Body of pancreas (tissue), 4 donors: ENCODE data around the gene LCE7A. TPM values are rescaled to one million over a fixed set of nuclear protein-coding genes. Genes with fewer than 3 reads are reported as not detected.

Experiments
- ATAC-seq: fragments of 150-250 bp; one replicate; pipeline ENCODE4 v1.9.1; 2016
- DNase-seq, 4 donors: peaks; one replicate each; pipeline ENCODE4 v3.0.0-alpha.2; 2019
- H3K27ac ChIP-seq, 4 donors: fragments of 200-600 bp; sonication (generic); 1 replicate in 3 of 4; 2 replicates in 1 of 4; pipeline versions ENCODE4 v1.5.1 to v1.6.1; 2016 to 2019; ENCODE audit warnings: mild to moderate bottlenecking in 1 of 4, mixed read lengths in 1 of 4, moderate library complexity in 1 of 4
- H3K27me3 ChIP-seq, 2 donors: fragments of 200-600 bp; sonication (generic); one replicate each; pipeline ENCODE4 v1.6.0; 2016; ENCODE audit warnings: mild to moderate bottlenecking in 1 of 2
- H3K36me3 ChIP-seq, 2 donors: fragments of 200-600 bp; sonication (generic); replicated peaks in 1 of 2; 2 replicates each; pipeline ENCODE4 v1.5.1; 2016; ENCODE audit warnings: low read depth in 2 of 2; ENCODE audit not compliant: insufficient read depth in 1 of 2
- H3K4me1 ChIP-seq: fragments of 200-600 bp; sonication (generic); one replicate; pipeline ENCODE4 v1.6.0; 2016
- H3K4me3 ChIP-seq, 2 donors: fragments of 200-600 bp; sonication (generic); 1 replicate in 1 of 2; 2 replicates in 1 of 2; pipeline ENCODE4 v1.5.1; 2016 to 2019
- H3K9me3 ChIP-seq, 3 donors: fragments of 200-600 bp; sonication (generic); 1 replicate in 2 of 3; 2 replicates in 1 of 3; pipeline ENCODE4 v1.5.1; 2016
- CTCF ChIP-seq, 7 experiments: fragments of 450-650 bp in 4 of 7; fragments of 200-600 bp in 3 of 7; sonication (generic) in 3 of 7; IDR thresholded peaks; one replicate each; pipeline ENCODE4 v1.5.1; 2016 to 2019; ENCODE audit warnings: antibody characterized with exemption in 7 of 7
- POLR2A ChIP-seq, 3 donors: fragments of 450-650 bp; IDR thresholded peaks; one replicate each; pipeline ENCODE4 v1.6.1; 2016; ENCODE audit warnings: antibody characterized with exemption in 3 of 3, mild to moderate bottlenecking in 2 of 3
- WGBS, 2 donors: methylation state at CpG; one replicate each; pipeline ENCODE4 v1.1.5; 2017; 5-methylcytosine and 5-hydroxymethylcytosine counted together
- intact Hi-C: fragments of 100-400 bp; cut with DNase I; formaldehyde crosslinking; loops from one replicate; pipeline ENCODE4 v1.15.1; 2023
- total RNA-seq, 2 donors: library from RNA; depleted of rRNA; stranded (reverse); fragments of >200 nt; gene quantifications; one replicate each; pipeline ENCODE4 v1.1.0, GENCODE V29; 2016

Gene LCE7A
- total RNA-seq, 2 donors from 2014 or later, result not detected

- ATAC-seq, result no peak
- Histone ChIP-seq H3K36me3 (no peaks in the 10 kb centered on the region), H3K9me3 (no peaks in the 10 kb centered on the region), H3K27me3 (no peaks in the 10 kb centered on the region), H3K4me3 (no peak overlapping the region), H3K27ac (no peak overlapping the region), H3K4me1 (no peaks in the 10 kb centered on the region)
- TF ChIP-seq POLR2A (IDR thresholded peaks at IDR 0.05), result no peak
- no peak for TF ChIP-seq CTCF (IDR thresholded peaks at IDR 0.05)
- intact Hi-C loops, result no loop called here
- no peak for DNase-seq
These were observed 34.8 kb upstream of the LCE7A start for GRCh38 chr1:152824964-152825363.

- ATAC-seq, result no peak
- no peaks in the 10 kb centered on the region for H3K36me3 ChIP-seq
- intact Hi-C loops, result no loop called here
- 35 to 67% methylated on average over 2 of the region's 2 CpGs for WGBS, 2 donors
- DNase-seq, result no peak
- no peaks in the 10 kb centered on the region for H3K4me1 ChIP-seq
- no peaks in the 10 kb centered on the region for H3K27me3 ChIP-seq
- H3K4me3 ChIP-seq, result no peak within 1 kb of the TSS
- no peaks in the 10 kb centered on the region for H3K9me3 ChIP-seq
- TF ChIP-seq POLR2A (IDR thresholded peaks at IDR 0.05), result no peak
- TF ChIP-seq CTCF (IDR thresholded peaks at IDR 0.05), result no peak
- no peak within 1 kb of the TSS for H3K27ac ChIP-seq
These were observed 32.6 kb upstream of the LCE7A start, which contains the start of gene LCE1A for GRCh38 chr1:152827173-152827572. Gene LCE1A, plus strand, starts transcription at chr1:152827473. Its CDS starts 0 bp downstream, at chr1:152827473.

- TF ChIP-seq POLR2A (IDR thresholded peaks at IDR 0.05), result no peak
- no peak for TF ChIP-seq CTCF (IDR thresholded peaks at IDR 0.05)
- H3K4me3 ChIP-seq, result no peak overlapping the region
- H3K27me3 ChIP-seq, result no peaks in the 10 kb centered on the region
- DNase-seq, result no peak
- ATAC-seq, result no peak
- 39 to 43% methylated on average over 2 of the region's 2 CpGs for WGBS, 2 donors
- no peaks in the 10 kb centered on the region for H3K36me3 ChIP-seq
- no peaks in the 10 kb centered on the region for H3K9me3 ChIP-seq
- H3K4me1 ChIP-seq, result no peaks in the 10 kb centered on the region
- no peak overlapping the region for H3K27ac ChIP-seq
- intact Hi-C loops, result no loop called here
These were observed 22.9 kb upstream of the LCE7A start for GRCh38 chr1:152836870-152837269.

- Histone ChIP-seq H3K36me3 (no peaks in the 10 kb centered on the region), H3K4me3 (no peak within 1 kb of the TSS), H3K9me3 (no peaks in the 10 kb centered on the region), H3K27me3 (no peaks in the 10 kb centered on the region), H3K4me1 (no peaks in the 10 kb centered on the region), H3K27ac (no peak within 1 kb of the TSS)
- no peak for TF ChIP-seq CTCF (IDR thresholded peaks at IDR 0.05)
- no peak for TF ChIP-seq POLR2A (IDR thresholded peaks at IDR 0.05)
- DNase-seq (no peak), ATAC-seq (no peak)
- intact Hi-C loops, result no loop called here
- whole genome bisulfite sequencing, 2 donors, result 57 to 80% methylated on average over 3 of the region's 3 CpGs
These were observed 17.2 kb upstream of the LCE7A start, which contains the start of gene LCE6A for GRCh38 chr1:152842556-152842955. Gene LCE6A, plus strand, starts transcription at chr1:152842856. Its CDS starts 665 bp downstream, at chr1:152843521.

GRCh38 chr1:152855661-152856060 lies 4.1 kb upstream of the LCE7A start:
- no peak overlapping the region for H3K4me3 ChIP-seq
- H3K27ac ChIP-seq, result no peak overlapping the region
- no peaks in the 10 kb centered on the region for H3K27me3 ChIP-seq
- H3K4me1 ChIP-seq, result no peaks in the 10 kb centered on the region
- H3K9me3 ChIP-seq, result no peaks in the 10 kb centered on the region
- no peak for DNase-seq
- TF ChIP-seq POLR2A (IDR thresholded peaks at IDR 0.05), result no peak
- 29 to 49% methylated on average over 2 of the region's 2 CpGs for WGBS, 2 donors
- intact Hi-C loops, result no loop called here
- no peaks in the 10 kb centered on the region for H3K36me3 ChIP-seq
- ATAC-seq, result no peak
